Activated CD4-positive, alpha-beta T cell treated with anti-CD3 and anti-CD28 coated beads, Interleukin-2, Interleukin-6, amounts not matched to agents 100 ng/mL and 50 ng/mL, durations not matched to agents 16 hours and 8 hours (primary cell): Measurements from ENCODE around the gene P3H3.
"Not testable (repeated sequence)": the region's sequence is repeated elsewhere in the genome, so short reads cannot be mapped to it uniquely, and the experiment has no call there.

ENCODE experiments used
- DNase-seq: peaks from one replicate; pipeline ENCODE4 v3.0.0-alpha.2; 2020

P3H3 gene

GRCh38 chr12:6846316-6846869 lies 18.2 kb downstream of the P3H3 start:
- DNase-seq, result no peak

- DNase-seq, result no peak
These were observed 19.5 kb downstream of the P3H3 start for GRCh38 chr12:6847676-6848075.

GRCh38 chr12:6849427-6849826 lies 21.2 kb downstream of the P3H3 start:
- DNase-seq, result no peak

- DNase-seq, result no peak
These were observed 21.9 kb downstream of the P3H3 start for GRCh38 chr12:6849976-6850560.

GRCh38 chr12:6850796-6851152 lies 22.6 kb downstream of the P3H3 start:
- DNase-seq, result no peak

- DNase-seq, result peak; percentile 98
These were observed 23.1 kb downstream of the P3H3 start, which contains the start of gene CDCA3 for GRCh38 chr12:6851153-6851920. CDCA3 (minus strand) TSS chr12:6851286; CDS start chr12:6850952, 334 bp downstream.

DNA sequence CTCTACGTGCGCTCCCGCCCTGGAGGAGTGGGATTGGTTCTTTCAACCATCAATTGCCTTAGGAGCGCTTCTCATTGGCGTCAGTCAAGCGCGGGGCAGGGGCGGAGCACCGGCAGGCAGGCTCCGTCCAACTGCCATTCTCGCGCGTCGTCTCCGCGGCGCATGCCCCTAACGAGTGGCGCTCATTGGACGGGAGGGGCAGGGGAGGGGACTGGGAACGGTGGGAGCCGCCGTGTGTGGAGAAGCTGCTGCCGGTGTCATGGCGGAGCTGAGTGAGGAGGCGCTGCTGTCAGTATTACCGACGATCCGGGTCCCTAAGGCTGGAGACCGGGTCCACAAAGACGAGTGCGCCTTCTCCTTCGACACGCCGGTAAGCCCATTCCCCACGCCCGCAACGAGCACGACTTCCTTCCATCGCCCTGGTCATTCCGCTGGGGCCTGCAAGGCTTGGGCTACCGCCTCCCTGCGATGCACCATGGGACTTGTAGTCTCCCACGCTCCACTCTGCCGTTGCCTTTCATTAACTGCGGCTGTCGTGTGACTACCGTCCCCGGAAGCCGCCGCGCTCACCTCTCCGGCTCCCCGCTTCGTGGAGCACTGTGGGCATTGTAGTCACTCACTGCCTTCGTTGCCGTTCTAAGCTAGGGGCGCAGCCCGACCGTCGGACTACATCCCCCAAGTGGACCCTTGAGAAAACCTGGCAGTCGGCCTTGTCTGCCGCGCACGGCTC lies 23.9 kb downstream of the P3H3 start, which contains the start of gene USP5:
Gene USP5, plus strand, starts transcription at position 230 of the 730 bp plus-strand sequence. Its CDS starts 30 bp downstream, at position 260.
- peak; percentile 99 for DNase-seq

- peak; percentile 84 for DNase-seq
These were observed 24.6 kb downstream of the P3H3 start for GRCh38 chr12:6852651-6853354.

- no peak for DNase-seq
These were observed 25.4 kb downstream of the P3H3 start for GRCh38 chr12:6853626-6854025.

- DNase-seq, result no peak
These were observed 25.8 kb downstream of the P3H3 start for GRCh38 chr12:6854036-6854435.

DNA sequence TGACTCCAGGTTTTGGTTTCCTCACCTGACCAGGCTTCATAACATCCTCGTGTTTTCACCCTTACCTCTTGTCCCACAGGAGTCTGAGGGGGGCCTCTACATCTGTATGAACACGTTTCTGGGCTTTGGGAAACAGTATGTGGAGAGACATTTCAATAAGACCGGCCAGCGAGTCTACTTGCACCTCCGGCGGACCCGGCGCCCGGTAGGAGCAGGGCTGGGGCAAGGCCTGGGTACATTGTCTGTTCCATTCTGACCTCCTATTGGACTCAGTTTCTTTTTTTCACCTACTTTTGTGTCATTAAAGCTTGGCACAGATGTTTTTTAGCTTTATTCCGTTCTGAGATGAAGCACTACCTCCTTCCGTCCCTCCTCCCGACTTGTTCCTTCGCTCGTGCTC lies 27.1 kb downstream of the P3H3 start:
- DNase-seq, result no peak

DNA sequence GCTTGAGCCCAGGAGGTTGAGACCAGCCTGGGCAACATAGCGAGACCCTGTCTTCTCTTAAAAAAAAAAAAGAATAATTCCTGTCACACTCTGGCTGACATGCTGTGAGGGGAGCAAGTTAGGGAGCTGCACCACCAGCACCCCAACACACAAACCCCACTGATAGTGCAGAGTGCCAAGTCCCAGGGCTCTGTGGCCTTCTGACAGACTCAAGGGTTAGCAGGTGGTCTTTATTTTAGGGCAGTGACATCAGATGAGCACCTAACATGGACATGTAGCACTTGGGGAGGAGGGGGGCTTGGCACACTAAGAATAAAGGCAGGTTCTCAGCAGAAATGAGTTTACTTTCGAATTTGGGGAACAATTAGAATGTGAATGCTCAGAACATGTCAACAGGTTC lies 30.6 kb downstream of the P3H3 start:
- DNase-seq, result no peak

GRCh38 chr12:6860116-6860515 lies 31.9 kb downstream of the P3H3 start:
- no peak for DNase-seq

- no peak for DNase-seq
These were observed 32.7 kb downstream of the P3H3 start for GRCh38 chr12:6860942-6861341.

- DNase-seq, result no peak
These were observed 33.2 kb downstream of the P3H3 start for GRCh38 chr12:6861391-6861790.

- DNase-seq, result no peak
These were observed 34.8 kb downstream of the P3H3 start for GRCh38 chr12:6863033-6863432.

DNA sequence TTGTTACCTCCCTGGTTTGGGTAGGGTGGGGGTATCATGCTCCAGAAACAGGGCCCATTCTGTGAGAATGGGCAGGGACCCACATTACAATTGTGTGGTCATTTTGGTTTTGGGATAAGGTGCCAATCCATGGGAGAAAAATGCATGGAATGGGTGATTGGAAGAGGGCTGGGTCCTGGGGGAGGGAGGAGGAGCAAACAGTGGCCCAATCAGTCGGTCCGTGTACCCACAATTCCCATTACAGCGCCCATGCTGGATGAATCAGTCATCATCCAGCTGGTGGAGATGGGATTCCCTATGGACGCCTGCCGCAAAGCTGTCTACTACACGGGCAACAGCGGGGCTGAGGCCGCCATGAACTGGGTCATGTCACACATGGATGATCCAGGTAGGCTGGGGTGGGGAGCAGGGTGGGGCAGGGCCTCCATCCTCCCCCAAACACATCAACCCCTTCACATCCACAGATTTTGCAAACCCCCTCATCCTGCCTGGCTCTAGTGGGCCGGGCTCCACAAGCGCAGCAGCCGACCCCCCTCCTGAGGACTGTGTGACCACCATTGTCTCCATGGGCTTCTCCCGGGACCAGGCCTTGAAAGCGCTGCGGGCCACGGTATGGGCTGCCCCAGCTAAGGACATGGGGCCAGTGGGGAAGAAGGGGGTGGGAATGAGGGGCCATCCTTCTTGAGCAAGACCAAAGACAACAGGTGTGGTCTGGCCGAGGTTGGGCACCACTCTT lies 35.5 kb downstream of the P3H3 start:
- no peak for DNase-seq

DNA sequence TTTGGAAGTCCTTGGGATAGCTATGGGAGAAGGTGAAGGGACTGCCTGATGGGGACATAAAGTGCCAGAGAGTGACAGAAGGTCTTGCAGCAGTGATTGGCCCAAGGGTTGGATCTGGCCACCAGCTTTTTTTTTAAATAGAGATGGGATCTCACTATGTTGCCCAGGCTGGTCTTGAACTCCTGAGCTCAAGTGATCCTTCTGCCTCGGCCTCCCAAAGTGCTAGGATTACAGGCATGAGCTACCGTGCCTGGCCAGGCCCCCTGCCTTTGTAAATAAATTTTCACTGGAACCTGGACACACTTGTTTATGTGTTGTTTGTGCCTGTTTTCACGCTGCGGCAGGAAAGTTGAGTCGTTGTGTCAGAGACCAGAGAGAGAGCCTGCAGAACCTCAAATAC lies 37.1 kb downstream of the P3H3 start:
- not testable (repeated sequence) for DNase-seq

DNA sequence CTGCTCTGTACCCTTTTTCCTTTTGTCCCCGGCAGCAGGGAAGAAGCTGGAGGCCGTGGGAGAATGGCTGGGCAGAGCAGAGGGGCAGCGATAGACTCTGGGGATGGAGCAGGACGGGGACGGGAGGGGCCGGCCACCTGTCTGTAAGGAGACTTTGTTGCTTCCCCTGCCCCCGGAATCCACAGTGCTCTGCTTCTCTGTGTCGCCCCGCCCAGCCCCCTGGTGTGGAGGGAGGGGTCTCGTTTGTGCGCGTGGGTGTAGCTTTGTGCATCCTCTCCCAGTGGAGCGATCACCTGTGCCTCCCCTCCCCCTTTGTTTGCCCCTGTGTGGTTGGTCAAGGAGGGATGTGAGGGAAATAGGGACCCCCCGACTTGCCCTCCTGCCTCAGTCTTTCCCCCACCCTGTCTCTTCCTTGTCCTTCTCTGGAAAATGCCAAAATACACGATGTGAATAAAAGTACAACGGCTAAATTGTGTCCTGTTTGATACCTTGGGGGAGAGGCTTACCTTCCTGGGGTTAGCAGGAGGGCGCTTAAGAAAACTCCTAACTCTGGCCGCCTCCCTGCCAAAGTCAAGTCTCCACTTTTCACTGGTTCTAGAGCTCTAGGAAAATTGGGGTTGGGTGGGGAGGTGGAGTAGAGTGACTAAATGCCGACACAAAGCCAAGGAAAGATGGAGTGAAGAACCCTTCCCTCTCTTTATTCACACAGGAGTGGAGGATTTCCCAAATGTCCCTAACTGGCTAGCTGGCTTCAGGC lies 38.1 kb downstream of the P3H3 start:
- DNase-seq, result no peak

DNA sequence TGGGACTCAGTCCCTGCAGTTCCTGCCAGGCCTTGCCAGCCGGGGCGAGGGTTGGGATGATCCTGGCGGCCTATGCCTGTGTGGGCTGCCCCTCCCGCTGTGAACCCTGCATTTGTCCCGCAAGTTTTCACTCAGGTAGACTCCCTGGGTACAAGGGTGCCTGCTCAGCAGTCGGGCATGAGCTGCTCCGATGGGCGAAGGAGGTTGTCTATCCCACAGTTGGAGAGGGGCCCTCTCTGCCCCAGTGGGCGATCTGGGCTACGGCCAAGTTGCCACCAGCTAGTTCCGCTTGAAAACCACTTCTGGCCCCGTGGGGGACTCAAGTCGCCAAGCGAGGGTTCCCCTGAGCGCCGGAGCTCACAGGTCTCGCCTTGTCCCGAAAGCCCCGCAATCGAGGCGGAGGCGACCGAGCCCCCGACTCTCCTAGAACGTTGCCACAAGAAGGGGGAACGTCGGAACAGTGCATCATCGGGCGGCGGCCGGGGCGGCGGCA lies 38.8 kb downstream of the P3H3 start:
- no peak for DNase-seq
